GM20431 (cell line): ENCODE measurements around the gene TEX54.
"Not testable (repeated sequence)": the region's sequence is repeated elsewhere in the genome, so short reads cannot be mapped to it uniquely, and the experiment has no call there.

Experiments
- in situ Hi-C: fragments of 300-500 bp; cut with MseI, MboI; formaldehyde crosslinking; loops from one replicate; pipeline ENCODE4 v1.15.0; 2020; ENCODE audit warnings: low sequenced_read_pairs; ENCODE audit not compliant: unreplicated experiment

Gene TEX54

GRCh38 chr11:62832336-62833234, at the start of gene TEX54:
Gene TEX54 (minus strand): TSS chr11:62832841.
- in situ Hi-C loops: no loop called here

- in situ Hi-C loops: no loop called here
Observed at GRCh38 chr11:62882431-62882749, 49.7 kb upstream of the TEX54 start.

- in situ Hi-C loops: no loop called here
Observed at GRCh38 chr11:62881579-62882430, 49.2 kb upstream of the TEX54 start.

DNA sequence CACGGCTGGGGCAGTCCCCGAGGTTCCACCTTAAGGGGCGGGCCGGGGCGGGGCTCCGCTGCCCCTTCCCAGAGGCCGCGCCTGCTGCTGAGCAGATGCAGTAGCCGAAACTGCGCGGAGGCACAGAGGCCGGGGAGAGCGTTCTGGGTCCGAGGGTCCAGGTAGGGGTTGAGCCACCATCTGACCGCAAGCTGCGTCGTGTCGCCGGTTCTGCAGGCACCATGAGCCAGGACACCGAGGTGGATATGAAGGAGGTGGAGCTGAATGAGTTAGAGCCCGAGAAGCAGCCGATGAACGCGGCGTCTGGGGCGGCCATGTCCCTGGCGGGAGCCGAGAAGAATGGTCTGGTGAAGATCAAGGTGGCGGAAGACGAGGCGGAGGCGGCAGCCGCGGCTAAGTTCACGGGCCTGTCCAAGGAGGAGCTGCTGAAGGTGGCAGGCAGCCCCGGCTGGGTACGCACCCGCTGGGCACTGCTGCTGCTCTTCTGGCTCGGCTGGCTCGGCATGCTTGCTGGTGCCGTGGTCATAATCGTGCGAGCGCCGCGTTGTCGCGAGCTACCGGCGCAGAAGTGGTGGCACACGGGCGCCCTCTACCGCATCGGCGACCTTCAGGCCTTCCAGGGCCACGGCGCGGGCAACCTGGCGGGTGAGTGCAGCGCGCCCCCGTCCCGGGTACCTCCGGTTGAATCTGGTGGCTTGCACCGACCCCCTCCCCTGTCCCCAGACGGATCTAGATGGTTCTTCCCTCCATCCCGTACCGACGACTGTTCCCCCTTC, 48.4 kb upstream of the TEX54 start, which contains the start of gene SLC3A2:
TSS of gene SLC3A2 (plus strand) at position 94 of the 776 bp plus-strand sequence. CDS start at position 222, 128 bp downstream.
- in situ Hi-C loops: no loop called here

DNA sequence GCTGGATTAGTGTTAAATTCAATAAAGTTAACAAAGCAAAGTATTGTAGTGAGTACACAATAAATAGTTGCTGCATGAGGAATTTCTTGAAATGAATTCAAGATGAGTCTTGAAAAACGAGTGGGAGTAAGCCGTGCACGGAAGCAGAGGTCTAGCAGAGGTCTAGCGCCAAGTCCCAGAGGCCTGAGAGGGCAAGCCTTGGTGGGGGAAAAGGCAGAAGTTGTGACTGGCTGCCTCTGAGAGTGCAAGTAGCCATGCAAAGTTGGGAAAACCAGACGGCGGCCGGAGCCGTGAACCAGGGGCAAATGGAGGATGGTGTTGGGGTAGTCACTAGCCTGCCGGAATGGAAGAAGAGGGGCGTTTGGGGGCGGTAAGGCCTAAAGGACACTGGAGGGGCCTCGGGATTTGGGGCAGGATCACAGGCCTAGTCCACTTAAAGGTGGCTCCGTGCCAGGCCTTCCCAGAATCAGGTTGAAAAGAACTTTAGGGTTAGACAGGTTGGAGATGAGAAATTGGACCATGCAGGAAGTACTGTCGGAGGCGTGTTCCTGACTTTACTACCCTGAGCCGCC, 47.7 kb upstream of the TEX54 start:
- in situ Hi-C loops: no loop called here

DNA sequence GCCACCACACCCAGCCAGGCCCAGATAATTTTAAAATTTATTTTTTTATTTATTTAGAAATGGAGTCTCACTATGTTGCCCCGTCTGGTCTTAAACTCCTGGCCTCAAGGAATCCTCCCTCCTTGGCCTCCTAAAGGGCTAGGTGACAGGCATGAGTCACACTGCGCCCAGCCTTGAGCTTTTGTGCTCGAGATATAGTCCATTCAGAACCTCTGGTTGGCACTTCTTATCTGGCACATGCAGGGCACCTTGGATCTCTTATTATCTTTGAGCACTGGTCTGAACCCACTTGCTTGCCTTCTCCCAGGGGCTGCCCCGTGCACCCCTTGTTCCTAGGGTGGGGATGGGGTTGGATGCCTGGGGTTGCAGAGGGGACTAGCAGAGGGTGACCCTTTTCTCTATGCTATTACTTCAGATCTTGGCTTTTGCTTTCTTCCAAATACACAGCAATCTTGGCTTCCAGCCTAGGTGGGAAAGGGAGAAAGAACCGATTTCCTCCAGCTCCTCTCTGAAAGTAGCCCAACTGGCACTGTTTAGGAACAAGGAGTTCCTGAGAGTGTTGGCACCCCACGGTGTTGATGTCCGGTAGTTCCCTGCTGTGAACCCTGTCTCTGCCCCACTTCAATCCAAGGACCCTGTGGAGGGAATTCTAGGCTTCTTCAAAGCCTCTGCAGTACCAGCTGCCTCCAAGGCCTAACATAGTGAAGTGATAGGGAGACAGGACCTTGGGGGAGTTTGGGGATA, 46.8 kb upstream of the TEX54 start:
- in situ Hi-C loops: no loop called here

GRCh38 chr11:62876712-62877111, 44.1 kb upstream of the TEX54 start:
- in situ Hi-C loops: no loop called here

GRCh38 chr11:62875698-62876478, 43.2 kb upstream of the TEX54 start:
- in situ Hi-C loops: no loop called here

DNA sequence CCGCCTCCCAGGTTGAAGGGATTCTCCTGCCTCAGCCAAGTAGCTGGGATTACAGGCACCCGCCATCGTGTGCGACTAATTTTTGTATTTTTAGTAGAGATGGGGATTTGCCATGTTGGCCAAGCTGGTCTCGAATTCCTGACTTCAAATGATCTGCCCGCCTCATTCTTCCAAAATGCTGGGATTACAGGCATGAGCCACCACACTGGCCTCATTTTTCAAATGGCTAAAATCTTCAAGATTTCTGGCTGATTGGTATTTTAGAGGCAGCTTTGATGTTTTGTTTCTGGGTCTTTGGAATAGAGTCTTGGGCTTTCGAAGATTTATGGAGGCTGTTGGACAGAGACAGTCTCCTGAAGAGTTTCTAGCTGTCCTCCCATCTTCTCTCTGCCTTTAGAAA, 42.2 kb upstream of the TEX54 start:
- in situ Hi-C loops: no loop called here

DNA sequence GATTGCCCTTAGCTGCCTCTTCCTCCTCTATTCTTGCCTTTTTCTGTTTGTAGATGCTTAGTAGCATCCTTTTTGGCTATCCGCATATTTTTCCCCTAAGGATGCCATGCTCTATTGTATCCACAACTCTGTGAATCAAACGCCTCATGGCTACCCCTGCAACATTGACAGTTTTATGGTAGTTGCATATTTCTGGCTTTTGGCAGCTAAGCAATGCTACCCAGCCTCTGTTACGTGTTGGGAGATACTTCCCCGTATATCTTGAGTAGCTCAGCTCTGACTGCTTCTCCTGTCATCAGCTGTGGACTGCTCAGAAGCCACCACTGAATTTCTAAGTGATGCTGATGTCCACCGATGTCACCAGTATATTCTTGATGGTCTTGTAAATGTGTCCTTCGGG, 33.0 kb upstream of the TEX54 start:
- in situ Hi-C loops: loop anchor here (10.0 kb wide), 1 partner anchor 81 kb away; the partner anchor contains the start of gene TMEM179B

GRCh38 chr11:62863687-62864335, 31.2 kb upstream of the TEX54 start:
- in situ Hi-C loops: loop anchor here (10.0 kb wide), 1 partner anchor 79 kb away; the partner anchor contains the start of gene TMEM179B

GRCh38 chr11:62861564-62862192, 29.0 kb upstream of the TEX54 start:
- in situ Hi-C loops: loop anchor here (10.0 kb wide), 1 partner anchor 77 kb away; the partner anchor contains the start of gene TMEM179B

DNA sequence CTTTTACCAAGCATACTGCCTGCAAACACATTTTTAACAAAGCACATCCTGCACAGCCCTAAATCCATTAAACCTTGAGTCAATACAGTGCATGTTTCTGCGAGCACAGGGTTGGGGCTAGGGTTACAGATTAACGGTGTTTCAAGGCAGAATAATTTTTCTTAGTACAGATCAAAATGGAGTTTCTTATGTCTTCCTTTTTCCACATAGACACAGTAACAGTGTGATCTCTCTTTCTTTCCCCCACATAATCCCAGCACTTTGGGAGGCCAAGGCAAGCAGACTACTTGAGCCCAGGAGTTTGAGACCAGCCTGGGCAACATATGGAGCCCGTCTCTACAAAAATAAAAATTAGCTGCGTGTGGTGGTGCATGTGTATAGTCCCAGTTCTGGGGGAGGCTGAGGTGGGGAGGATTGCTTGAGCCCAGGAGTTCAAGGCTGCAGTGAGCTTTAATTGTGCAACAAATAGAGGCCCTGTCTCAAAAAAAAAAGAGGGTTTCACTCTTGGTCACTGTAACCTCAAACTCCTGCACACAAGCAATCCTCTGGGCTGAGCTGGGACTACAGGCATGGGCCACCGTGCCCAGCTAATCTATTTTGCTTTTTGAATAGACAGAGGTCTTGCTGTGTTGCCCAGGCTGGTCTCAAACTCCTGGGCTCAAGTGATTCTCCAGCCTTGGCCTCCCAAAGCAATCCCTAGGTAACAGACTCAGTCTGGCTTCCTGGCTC, 28.4 kb upstream of the TEX54 start:
- in situ Hi-C loops: loop anchor here (10.0 kb wide), 1 partner anchor 76 kb away; the partner anchor contains the start of gene TMEM179B

DNA sequence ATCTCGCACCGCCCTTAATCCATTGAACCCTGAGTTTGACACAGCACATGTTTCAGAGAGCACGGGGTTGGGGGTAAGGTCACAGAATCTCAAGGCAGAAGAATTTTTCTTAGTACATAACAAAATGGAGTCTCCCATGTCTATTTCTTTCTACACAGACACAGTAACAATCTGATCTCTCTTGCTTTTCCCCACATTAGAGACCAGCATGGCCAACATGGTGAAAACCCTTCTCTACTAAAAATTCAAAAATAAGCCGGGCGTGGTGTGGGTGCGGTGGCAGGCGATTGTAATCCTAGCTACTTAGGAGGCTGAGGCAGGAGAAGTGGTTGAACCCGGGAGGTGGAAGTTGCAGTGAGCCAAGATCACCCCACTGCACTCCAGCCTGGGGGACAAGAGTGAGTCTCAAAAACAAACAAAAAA, 26.7 kb upstream of the TEX54 start:
- in situ Hi-C loops: not testable (repeated sequence)

DNA sequence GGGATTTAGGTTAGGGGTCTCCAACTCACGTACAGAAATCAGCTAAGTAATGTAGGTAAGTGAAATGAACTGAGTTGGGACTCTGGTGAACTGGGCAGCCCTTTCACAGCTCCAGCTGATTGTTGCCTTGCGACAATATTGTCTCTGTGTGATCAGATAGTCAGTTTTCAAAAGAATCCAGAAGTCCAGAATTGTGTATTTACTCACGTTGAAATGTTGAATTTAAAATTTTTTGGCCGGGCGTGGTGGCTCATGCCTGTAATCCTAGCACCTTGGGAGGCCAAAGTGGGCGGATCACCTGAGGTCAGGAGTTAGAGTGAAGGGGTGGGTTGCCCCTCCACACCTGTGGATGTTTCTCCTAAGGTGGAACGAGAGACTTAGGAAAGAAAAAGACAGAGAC, 25.6 kb upstream of the TEX54 start:
- in situ Hi-C loops: no loop called here

DNA sequence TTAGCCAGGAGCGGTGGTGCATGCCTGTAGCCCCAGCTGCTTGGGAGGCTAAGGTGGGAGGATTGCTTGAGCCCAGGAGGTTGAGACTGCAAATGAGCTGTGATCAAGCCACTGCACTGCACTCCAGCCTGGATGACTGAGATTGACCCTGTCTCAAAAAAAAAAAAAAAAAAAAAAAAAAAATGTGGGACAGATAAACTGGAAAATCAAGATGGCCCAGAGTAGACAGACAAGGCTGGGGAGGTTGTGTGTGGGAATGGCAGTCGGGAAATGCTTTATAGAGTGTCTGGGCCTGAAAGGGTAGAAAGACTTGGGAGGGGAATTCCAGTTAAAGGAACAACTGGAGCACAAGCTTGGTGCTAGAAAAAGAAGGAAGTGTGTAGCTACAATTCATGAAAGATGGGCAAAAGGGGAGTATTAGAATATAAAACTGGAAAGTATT, 24.9 kb upstream of the TEX54 start:
- in situ Hi-C loops: no loop called here
